Effector CD8-positive, alpha-beta T cell (primary cell): ENCODE measurements around the gene ADGRG6.

Experiments
- DNase-seq: peaks from one replicate; lab custom pipeline; 2025; lab: John Stamatoyannopoulos, UW

ADGRG6 gene

DNA sequence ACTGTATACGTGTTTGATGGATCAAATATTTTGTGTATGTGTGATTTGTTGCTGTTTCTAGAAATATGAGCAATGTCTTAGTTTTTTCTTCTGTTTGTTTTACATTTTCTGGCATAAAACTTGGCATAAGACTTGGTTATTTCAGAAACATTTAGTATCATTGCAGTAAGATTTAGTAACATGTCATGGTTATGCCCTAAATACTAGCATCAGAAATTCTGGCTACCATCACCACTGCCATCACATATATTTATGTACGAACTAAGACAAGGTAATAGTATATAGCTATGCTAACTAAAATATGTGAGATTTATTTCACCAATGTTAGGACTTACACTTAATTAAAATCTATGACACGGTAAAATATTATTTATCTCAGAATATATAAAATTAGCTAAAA lies 10.3 kb upstream of the ADGRG6 start:
- DNase-seq: no peak

DNA sequence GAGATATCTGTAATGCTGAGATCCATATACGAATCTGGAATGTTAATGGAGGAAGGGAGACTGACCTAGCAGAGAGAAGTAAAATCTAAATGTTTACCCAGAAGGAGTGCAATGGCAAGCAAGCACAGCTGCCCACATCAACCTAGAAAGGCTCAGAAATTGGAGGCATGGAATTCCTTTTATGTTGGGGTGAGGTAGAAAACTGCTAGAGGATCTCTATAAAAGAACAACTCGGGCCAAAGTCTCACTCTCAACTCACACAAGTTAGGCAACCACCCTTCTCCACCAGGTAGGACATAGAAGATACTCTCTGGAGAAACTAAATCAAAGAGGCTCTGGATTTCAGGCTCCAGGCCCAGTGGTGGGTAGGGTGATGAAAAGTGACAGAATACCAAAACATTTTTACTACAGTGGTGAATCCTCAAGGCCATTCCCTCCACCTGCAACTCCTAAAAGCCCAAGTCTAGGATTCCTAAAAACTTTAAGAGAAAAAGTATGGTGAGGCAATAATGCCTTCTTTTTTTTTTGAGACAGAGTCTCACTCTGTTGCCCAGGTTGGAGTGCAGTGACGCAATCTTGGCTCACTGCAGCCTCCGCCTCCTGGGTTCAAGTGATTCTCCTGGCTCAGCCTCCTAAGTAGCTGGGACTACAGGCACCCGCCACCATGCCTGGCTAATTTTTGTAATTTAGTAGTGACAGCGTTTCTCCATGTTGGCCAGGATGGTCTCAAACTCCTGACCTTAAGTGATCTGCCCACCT lies 9.5 kb upstream of the ADGRG6 start:
- no peak for DNase-seq

DNA sequence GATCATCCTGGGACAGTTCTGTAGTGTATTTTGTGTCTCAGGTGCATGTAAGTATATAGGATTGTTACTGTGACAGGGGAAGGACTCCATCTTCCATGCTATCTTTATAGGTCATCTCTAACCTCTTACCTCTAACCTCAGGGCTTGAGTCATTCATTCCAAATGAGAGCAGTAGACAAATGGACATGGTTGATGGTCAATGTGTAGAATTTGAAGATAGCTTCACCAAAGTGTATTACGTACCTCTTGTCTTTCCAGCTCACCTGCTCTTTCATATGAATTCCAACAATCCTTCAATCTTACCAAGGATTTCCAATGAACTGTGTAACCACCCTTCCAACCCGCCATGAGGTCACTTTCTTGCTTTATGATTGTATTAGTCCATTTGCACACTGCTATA lies 8.7 kb upstream of the ADGRG6 start:
- DNase-seq: no peak

DNA sequence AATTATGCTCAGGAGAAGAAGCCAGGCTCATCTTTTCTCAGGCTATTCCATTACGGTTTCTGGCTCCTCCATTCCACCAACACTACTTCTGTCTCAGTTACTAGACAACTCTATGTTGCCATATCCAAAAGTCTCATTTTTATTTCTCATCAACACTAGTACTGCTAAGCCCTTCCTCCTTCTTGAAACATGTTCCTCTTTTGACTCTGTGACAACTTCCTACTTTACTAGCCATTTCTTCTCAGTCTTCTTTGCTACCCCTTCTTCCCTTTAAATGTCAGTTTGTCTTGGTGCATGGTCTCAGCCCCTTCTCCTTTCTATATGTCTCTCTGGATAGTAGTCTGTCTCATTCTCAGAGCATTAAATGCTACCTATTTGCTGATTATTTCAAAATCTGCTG lies 7.1 kb upstream of the ADGRG6 start:
- no peak for DNase-seq

DNA sequence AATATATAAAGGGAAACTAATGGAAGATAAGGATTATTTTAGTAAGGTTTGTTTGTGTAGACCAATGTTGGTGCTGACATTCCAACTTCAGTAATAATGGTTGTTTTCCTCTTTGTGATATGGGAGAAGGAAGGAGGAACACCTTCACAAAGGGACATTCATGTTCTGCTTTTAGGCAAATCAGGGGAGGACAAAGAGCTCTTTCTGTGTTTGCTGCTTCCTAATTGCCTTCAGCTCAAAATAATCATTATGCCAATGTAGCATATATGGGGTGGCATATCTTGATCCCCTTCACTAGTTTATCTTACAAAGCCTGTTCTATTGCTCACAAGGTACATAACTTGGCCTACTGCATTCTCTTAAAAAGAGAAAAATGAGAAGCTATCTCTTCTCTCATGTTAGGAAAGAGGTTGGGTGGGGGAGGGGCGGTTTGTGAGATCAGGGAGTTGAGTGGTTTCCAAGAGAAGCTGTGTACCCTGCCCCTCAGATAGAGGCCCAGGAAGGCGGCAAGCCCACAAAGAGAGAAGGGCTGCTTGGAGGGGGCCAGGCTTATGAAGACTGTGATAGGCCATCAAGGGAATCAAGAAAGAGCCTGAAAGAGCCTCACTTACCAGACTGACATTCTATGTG lies 4.7 kb upstream of the ADGRG6 start:
- no peak for DNase-seq

DNA sequence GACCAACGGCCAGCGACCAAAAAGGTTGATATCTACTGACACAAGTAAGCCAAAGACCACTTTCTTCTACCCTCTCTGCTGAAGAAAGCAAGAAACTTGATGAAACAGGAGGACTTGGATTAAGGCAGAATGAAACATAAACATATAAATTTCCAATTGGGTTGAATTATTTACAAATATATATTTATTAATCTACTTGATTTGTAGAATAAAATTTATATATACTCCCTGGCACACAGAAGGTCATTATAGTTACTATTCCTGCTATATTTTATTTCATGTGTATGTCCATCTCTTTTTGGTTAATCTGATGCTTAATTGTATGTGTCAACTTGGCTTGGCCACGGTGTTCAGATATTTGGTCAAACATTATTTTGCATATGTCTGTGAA lies 4.2 kb upstream of the ADGRG6 start:
- no peak for DNase-seq

DNA sequence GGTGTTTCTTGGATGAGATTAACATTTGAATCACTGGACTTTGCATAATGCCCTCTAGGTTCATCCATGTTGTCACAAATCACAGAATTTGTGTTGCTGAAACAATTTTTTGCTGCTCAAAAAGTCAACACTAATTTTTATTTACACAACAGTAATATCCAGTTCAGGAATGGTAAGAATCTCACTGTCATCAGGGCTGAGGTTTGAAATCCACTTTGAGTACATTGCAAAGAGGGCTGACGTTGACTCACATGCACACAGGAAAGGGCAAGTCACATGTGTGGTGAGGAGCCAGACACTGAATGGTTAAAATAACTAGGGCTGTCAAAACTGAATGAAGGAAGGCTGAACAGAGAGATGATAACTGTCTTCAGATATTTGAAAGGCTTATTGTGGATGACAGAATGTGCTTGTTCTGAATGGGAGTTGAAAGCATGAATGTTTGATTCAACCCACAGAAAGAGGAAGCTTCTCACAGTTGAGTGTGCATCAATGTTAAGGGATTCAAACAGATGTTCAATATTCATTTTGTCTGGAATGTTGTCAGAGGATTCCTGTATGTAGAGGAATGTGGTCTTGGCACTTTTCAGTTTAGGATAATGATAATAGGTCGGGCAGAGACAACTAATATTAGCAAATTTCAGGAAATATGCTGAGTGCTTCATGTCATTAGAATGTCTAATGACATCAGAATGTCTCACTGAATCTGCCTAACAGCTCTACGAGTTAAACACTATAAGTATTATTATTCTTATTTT lies 3.6 kb upstream of the ADGRG6 start:
- no peak for DNase-seq

DNA sequence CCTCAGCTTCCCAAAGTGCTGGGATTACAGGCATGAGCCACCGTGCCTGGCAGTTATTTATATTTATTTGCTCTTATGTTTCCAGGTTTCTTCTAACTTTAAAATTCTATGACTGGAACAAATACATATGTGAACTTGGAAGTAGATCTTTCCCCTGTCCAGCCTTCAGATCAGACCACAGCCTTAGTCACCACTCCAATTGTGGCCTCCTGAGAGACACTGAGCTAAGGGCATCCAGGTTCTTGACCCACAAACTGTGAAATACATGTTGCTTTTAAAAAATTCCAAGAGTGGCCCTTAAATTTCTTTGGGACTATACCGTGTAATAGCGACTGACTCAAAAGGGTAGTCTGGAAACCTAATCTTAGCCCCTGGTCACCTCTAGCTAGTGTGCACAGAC lies 1.5 kb upstream of the ADGRG6 start:
- no peak for DNase-seq

DNA sequence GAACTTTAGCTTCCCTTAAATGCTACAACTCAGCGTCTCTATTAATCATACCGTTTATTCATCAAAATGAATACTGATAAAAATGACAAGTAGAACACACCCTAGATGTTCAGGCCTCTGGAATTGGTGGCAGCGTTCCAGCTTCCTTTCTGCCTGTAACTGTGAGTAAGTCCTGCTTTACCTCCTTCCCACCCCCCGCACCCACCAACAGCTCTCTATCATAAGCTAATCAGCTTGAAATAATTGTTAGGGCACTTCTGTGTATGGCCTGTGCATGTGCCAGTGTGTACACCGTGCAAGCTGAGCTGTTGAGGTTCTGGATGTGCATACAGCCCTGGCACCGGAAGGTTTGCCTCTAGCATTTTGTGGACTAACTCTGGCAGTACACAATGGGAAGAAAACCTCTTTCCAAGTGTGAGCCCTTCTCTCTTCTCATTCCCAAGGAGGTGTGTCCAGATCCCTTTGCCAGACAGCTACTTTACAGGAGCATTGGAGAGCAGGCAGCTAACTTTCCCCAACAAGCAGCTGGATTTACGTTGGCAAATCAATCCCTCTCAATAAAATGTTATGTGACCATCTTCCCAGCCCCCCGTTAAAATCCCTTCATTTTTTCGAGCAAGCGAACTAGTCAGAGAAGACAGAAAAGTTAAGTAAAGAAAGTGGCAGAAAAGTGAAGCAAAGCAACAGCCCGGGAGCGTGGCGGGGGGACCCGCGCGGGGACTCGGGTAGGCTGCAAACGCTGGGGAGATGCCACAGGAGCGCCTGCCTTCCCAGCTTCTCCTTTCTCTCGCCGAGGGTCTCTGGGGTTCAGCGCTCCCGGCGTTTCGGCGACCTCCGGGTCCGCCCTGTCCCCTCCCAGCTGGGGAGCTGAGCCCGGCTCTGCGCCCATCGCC lies 803 bp upstream of the ADGRG6 start:
- no peak for DNase-seq

DNA sequence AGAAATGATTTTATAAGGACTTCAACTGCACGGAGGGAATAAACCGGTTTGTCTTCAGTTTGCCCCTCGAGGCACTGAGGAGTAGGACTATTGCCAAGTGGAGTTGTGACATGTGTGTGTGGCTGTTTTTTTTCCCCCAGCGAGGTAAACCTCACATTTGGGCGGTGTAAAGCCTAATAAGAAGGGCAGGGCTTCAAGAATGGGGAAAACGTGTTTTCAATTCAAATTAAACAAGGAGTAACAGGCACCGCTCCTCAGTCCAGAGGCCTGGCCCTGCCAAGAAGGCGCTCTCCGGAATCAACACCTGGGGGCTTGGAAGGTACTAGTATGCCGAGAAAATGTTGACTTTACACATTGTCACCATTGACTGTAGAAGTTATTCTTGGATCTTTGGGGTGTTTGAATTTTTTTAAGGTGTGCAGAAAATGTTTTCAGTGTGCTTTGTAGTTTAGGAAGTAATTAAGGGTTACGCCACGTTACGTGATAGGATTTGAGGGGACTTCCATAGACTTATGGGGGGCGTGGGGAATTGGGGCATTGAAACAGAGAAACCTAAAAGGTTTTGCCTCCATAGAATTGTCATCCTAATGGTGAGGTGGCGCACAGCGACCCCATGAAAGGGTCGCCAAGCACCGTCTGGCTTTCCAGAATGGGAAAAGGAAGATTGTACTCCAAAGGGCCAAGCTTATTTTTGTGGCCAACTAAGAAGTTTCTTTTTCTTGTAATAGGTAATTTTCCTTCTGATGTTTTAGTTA lies 791 bp downstream of the ADGRG6 start:
- no peak for DNase-seq

DNA sequence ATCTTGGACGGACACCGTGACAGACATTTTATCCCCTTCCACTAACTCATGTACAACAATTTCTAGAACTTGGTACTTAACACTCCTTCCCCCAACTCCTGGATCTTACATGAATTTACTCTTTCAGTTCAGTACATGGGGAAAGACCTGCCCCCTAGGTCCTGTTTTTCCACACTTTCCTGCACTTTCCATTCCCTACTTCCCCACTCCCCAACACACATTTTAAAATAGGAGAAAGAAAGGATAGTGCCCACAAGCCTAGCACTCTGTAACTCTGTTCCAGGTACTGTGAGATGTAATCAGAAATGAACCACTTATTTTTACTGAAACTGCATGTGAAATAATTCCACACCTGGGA lies 1.3 kb downstream of the ADGRG6 start:
- no peak for DNase-seq

DNA sequence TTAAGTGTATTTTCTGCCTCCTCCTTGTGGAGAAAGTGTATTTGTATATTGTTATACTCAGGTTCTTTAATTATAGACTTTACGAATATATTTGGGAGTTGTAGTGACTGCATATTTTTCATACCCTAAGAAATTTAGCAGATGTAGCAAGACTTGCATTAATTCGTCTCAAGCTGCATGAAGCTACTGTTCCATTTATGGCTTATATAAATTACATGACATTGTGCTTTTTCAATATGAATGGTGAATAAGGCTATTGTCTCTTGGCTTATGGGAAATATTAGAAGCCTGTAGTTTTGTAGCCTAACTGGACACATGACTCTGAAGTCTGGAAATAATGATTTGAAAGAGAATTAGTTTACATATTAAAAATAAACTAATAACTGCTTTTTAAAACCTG lies 2.4 kb downstream of the ADGRG6 start:
- DNase-seq: no peak

DNA sequence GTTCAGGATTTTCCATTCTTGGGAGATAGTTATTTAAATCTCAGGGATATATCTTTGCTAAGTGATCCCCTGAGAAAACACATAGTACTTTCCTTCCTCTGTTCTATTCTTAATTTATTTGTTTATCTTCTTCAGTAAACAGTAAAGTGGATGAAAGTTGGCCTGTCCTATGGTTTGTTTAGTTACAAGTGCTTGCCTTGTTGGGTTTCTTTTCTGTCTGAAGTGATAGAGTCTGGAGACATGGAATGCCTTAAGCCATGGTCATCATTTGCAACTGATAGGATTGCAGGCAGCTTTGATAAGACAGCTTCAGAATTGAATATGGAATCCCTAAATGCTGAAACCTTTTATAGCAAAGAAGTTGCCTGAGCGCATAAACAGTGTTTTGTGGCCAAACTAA lies 4.9 kb downstream of the ADGRG6 start:
- no peak for DNase-seq

DNA sequence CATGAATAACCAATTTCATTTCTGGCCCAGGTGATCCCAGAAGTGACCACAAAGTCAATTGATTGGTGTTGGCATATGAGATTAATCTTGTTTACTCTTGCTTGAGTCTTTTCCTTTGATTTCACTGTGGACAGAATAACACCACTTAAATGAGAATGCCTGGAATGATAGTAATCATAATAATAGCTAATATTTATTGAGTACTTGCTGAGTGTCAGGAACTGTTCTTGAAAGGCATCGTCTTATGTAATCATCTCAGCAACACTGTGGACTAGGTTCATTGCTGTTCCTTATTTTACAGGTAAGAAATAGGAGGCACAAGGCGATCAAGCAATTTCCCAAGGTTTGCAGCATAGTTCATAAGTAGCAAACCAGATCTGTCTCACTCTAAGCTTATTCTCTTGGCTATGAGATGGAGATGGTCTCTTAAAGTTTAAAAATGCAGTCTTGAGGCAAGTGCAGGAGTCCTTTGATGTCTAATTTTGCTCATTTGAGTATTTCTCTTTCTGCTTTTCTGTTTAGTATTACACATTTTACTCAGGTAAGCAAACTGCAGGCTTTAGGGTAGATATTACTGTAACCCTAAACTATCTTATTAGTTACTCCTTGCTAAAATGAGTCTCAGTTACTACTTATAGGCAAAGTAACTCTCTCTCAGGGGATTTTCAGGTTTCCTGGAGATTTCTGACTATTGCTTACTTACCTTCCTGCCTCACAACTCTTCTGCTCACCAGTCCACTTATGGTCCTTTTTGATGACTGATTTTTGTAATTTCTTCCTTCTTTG lies 6.3 kb downstream of the ADGRG6 start:
- no peak for DNase-seq

DNA sequence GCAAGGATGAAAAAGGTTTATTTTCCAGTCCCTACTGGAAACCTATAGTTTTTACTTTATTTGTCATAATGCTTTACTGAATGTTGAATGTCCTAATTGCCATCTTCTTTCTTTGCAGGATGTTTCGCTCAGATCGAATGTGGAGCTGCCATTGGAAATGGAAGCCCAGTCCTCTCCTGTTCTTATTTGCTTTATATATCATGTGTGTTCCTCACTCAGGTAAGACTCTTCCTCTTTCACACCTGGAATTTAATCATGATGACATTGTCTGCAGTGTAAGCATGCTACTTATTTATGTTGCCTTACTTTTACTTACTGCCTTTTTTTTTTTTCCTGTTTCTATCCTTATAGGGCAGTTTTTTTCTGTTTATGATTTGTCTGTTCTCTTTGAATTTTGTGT lies 7.6 kb downstream of the ADGRG6 start:
- DNase-seq: no peak

DNA sequence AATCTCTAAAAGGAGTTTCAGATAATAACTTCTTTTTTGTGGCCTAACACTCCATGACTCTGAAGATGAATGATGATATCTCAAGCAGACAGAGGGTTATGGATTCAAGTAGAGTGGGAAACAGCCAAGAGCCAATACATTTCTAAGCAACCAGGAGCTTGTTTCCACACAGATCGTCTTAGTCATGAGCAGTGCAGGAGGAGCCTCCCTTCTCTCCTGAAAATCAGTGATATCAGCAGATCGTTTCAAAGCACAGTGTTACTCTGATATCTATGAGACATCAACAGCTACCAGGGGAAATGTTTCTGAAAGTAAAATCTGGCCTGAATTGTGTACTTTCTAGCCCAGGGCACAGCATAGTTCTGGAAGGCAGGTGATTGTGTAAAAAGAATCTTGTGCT lies 11.5 kb downstream of the ADGRG6 start:
- DNase-seq: no peak

DNA sequence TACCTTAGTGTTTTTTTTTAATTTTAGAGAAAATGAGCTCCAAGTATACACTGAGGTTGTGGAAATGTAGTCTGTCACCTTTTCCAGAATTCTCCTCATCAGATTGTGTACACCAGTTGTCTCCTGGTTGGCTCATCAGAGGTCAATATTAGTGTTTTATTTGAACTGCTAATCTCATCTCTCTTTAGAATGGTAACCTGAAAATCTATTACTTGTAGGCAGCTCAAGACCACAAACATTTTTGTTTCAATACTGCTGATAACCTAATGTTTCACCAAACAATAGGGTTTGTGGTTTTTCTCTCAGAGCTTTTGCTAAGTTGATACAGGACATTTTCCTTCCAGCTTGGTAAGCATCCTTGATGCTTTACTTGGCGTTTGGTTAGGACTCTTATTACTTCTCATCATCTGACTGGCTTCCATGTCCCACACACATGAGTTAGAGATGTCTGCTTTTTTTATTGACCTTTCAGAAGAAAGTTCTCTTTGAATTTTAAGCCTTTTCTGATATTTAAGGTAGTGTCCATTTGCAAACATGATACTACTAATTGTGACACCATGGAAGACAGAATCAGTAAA lies 15.1 kb downstream of the ADGRG6 start:
- DNase-seq: no peak

DNA sequence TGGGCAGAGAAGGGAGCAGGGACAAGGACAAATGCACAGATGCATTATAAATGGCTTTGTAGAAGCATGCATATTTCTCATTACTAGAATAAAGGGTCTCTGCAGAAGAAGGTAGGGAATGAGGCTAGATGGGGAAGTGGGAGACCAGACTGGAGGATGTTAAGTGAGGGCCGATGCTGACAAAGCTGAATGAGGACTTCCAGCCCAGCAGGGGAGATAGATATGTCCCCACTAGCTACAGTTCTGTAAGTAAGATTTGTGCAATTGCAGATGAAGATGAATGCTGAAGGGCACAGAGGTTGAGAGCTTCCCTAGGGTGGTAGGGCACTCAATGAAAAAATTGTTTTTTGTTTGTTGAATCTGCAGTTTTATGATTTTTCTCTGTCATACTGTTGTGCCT lies 16.9 kb downstream of the ADGRG6 start:
- DNase-seq: no peak

DNA sequence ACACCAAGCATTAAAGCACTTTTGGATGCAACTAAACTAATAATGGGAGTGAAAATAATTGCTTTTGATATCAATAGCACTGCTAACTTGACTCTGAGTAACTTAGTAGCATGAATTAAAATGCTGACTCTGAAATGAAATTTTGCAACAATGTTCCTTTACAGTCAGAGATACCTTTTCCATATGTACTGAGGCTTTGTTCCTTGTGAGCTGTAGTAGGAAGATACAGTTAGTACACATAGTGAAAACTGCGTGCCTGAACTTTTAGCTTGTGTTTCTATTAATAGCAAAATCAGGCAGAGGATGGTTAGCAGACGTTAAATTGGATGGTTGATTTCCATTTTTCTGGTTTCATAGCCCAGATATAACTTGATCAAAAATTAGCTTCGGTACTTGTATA lies 18.6 kb downstream of the ADGRG6 start:
- DNase-seq: no peak

DNA sequence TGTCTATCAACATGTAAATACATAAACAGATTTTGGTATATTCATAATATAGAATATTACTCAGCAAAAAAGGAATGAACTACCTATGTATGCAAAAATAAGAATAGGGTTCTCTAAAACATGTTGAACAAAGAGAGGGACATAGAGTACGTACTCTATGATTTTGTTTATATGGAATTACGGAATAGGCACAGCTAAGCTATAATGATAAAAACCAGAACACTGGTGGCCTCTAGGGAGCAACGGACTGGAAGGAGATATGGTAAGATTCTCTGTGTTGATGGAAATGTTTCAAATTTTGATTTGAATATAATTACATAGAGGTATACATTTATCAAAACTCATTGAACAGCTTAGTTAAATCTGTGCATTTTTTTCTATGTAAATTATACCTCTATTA lies 19.6 kb downstream of the ADGRG6 start:
- DNase-seq: no peak
